Mesenchymal stem cell (in vitro differentiated cells and primary cell): ENCODE measurements around the gene PDS5A.

ENCODE experiments used
- DNase-seq: peaks from one replicate; pipeline ENCODE4 v3.0.0-alpha.2; 2013
- H2AFZ ChIP-seq: one replicate; pipeline ENCODE4 v1.6.1; 2013; ENCODE audit warnings: low read depth, mild to moderate bottlenecking, control low read depth, inconsistent platforms, low read length, moderate library complexity
- H2AK5ac ChIP-seq: 2 replicates; pipeline ENCODE4 v1.6.1; 2013; ENCODE audit warnings: low read length, moderate library complexity, mild to moderate bottlenecking, inconsistent platforms; ENCODE audit not compliant: severe bottlenecking
- H2BK120ac ChIP-seq: one replicate; pipeline ENCODE4 v1.6.1; 2013; ENCODE audit warnings: low read depth, mild to moderate bottlenecking, inconsistent platforms, low read length, moderate library complexity
- H2BK12ac ChIP-seq, 2 experiments: one replicate each; pipeline ENCODE4 v1.6.1; 2013; ENCODE audit warnings: inconsistent platforms in 2 of 2, low read length in 2 of 2, mild to moderate bottlenecking in 2 of 2, moderate library complexity in 2 of 2, control low read depth in 1 of 2
- H2BK15ac ChIP-seq: one replicate; pipeline ENCODE4 v1.6.1; 2013; ENCODE audit warnings: mild to moderate bottlenecking, low read depth, inconsistent platforms; ENCODE audit not compliant: poor library complexity, severe bottlenecking
- H2BK5ac ChIP-seq: 2 replicates; pipeline ENCODE4 v1.6.1; 2013; ENCODE audit warnings: low read depth, mild to moderate bottlenecking, low read length, control low read depth, inconsistent platforms; ENCODE audit not compliant: poor library complexity, severe bottlenecking
- H3K14ac ChIP-seq, 2 experiments: one replicate each; pipeline ENCODE4 v1.6.1; 2013; ENCODE audit warnings: inconsistent platforms in 2 of 2, low read length in 2 of 2, control low read depth in 1 of 2, mild to moderate bottlenecking in 1 of 2, moderate library complexity in 1 of 2
- H3K18ac ChIP-seq, 2 experiments: one replicate each; pipeline ENCODE4 v1.6.1; 2013; ENCODE audit warnings: inconsistent platforms in 2 of 2, low read length in 2 of 2, control low read depth in 1 of 2, low read depth in 1 of 2, mild to moderate bottlenecking in 1 of 2
- H3K23ac ChIP-seq, 2 experiments: one replicate each; pipeline ENCODE4 v1.6.1; 2013; ENCODE audit warnings: inconsistent platforms in 2 of 2, low read length in 2 of 2, mild to moderate bottlenecking in 2 of 2, moderate library complexity in 2 of 2, control low read depth in 1 of 2
- H3K27ac ChIP-seq: 2 replicates; pipeline ENCODE4 v1.5.1; 2013; ENCODE audit warnings: mild to moderate bottlenecking, moderate library complexity, low read length, control low read depth, inconsistent platforms; ENCODE audit not compliant: poor library complexity, severe bottlenecking
- H3K27me3 ChIP-seq, 2 experiments: 2 replicates each; pipeline versions ENCODE4 v1.6.1 to v1.7.0; 2013; ENCODE audit warnings: low read length in 2 of 2, mild to moderate bottlenecking in 2 of 2, moderate library complexity in 2 of 2, control low read depth in 1 of 2, inconsistent platforms in 1 of 2; ENCODE audit not compliant: control insufficient read depth in 1 of 2, insufficient read depth in 1 of 2
- H3K36me3 ChIP-seq, 2 experiments: 2 replicates each; pipeline versions ENCODE4 v1.6.1 to v1.7.0; 2013; ENCODE audit warnings: low read length in 2 of 2, control low read depth in 1 of 2, inconsistent platforms in 1 of 2, low read depth in 1 of 2, mild to moderate bottlenecking in 1 of 2; ENCODE audit not compliant: insufficient read depth in 2 of 2, control insufficient read depth in 1 of 2
- H3K4ac ChIP-seq, 2 experiments: one replicate each; pipeline ENCODE4 v1.6.1; 2013; ENCODE audit warnings: inconsistent platforms in 2 of 2, low read length in 2 of 2, mild to moderate bottlenecking in 2 of 2, moderate library complexity in 2 of 2, control low read depth in 1 of 2, low read depth in 1 of 2
- H3K4me1 ChIP-seq: 2 replicates; pipeline ENCODE4 v1.6.1; 2013; ENCODE audit warnings: low read depth, low read length, control low read depth; ENCODE audit not compliant: control insufficient read depth, insufficient read depth
- H3K4me2 ChIP-seq: 2 replicates; pipeline ENCODE4 v1.6.1; 2013; ENCODE audit warnings: low read length, mild to moderate bottlenecking, inconsistent platforms; ENCODE audit not compliant: poor library complexity, severe bottlenecking
- H3K4me3 ChIP-seq, 2 experiments: 2 replicates each; pipeline versions ENCODE4 v1.5.1 to v1.7.0; 2013; ENCODE audit warnings: low read length in 2 of 2, mild to moderate bottlenecking in 2 of 2, control low read depth in 1 of 2, low read depth in 1 of 2; ENCODE audit not compliant: insufficient read depth in 1 of 2
- H3K79me1 ChIP-seq: replicated peaks from 2 replicates; pipeline ENCODE4 v1.6.1; 2013; ENCODE audit warnings: mild to moderate bottlenecking, control low read depth, low read length, inconsistent platforms; ENCODE audit not compliant: poor library complexity, severe bottlenecking
- H3K9ac ChIP-seq: 2 replicates; pipeline ENCODE4 v1.7.0; 2013; ENCODE audit warnings: mild to moderate bottlenecking, low read length, moderate library complexity
- H3K9me3 ChIP-seq: 2 replicates; pipeline ENCODE4 v1.7.0; 2013; ENCODE audit warnings: mild to moderate bottlenecking, low read length; ENCODE audit not compliant: control insufficient read depth
- H4K8ac ChIP-seq: one replicate; pipeline ENCODE4 v1.6.1; 2013; ENCODE audit warnings: inconsistent platforms, mild to moderate bottlenecking, low read length, moderate library complexity
- H4K91ac ChIP-seq: one replicate; pipeline ENCODE4 v1.6.1; 2013; ENCODE audit warnings: mild to moderate bottlenecking, low read length, inconsistent platforms
- WGBS: methylation state at CpG from one replicate; pipeline ENCODE4 v1.1.7; 2013; ENCODE audit warnings: mixed read lengths; 5-methylcytosine and 5-hydroxymethylcytosine counted together

Gene PDS5A

GRCh38 chr4:39961311-39961877 lies 16.3 kb downstream of the PDS5A start:
- Histone ChIP-seq H2BK15ac (no peak overlapping the region), H3K9me3 (no peaks in the 10 kb centered on the region), H3K4me2 (no peak overlapping the region), H3K18ac (no peak overlapping the region), H2BK12ac (no peak overlapping the region), H3K4me3 (no peak overlapping the region), H2AK5ac (no peak overlapping the region), H3K4me1 (peaks cover 6% of the 10 kb centered on the region), H2AFZ (no peak overlapping the region), H3K23ac (no peak overlapping the region), H3K14ac (no peak overlapping the region), H2BK5ac (no peak overlapping the region), H4K8ac (no peak overlapping the region), H3K27ac (no peak overlapping the region), H3K79me1 (peaks cover 3% of the 10 kb centered on the region), H3K4ac (no peak overlapping the region), H2BK120ac (no peak overlapping the region), H4K91ac (no peak overlapping the region), H3K36me3 (peaks cover 2 to 3% of the 10 kb centered on the region in 2 experiments), H3K9ac (no peak overlapping the region), H3K27me3 (no peaks in the 10 kb centered on the region)
- WGBS, result 98% methylated on average over 12 of the region's 12 CpGs
- DNase-seq, result no peak

GRCh38 chr4:39950861-39951481 lies 26.7 kb downstream of the PDS5A start:
- Histone ChIP-seq H4K91ac (no peak overlapping the region), H3K27ac (no peak overlapping the region), H3K4me3 (no peak overlapping the region), H4K8ac (no peak overlapping the region), H3K18ac (no peak overlapping the region), H3K9me3 (no peaks in the 10 kb centered on the region), H3K79me1 (peaks cover 4% of the 10 kb centered on the region), H3K14ac (no peak overlapping the region), H2BK120ac (no peak overlapping the region), H2BK12ac (no peak overlapping the region), H2BK5ac (no peak overlapping the region), H3K36me3 (peaks cover 3 to 14% of the 10 kb centered on the region in 2 experiments), H2AK5ac (no peak overlapping the region), H2BK15ac (no peak overlapping the region), H3K4me2 (no peak overlapping the region), H2AFZ (no peak overlapping the region), H3K23ac (no peak overlapping the region), H3K4me1 (peaks cover 3% of the 10 kb centered on the region), H3K4ac (no peak overlapping the region), H3K9ac (no peak overlapping the region), H3K27me3 (no peaks in the 10 kb centered on the region)
- peak; percentile 25 for DNase-seq

- no peak overlapping the region for H3K27ac ChIP-seq
- H3K14ac ChIP-seq, result no peak overlapping the region
- H3K23ac ChIP-seq, result no peak overlapping the region
- H3K9ac ChIP-seq, result no peak overlapping the region
- no peak overlapping the region for H2BK15ac ChIP-seq
- H3K4me3 ChIP-seq, result no peak overlapping the region
- peak overlapping the region in 1 of 2 experiments; percentile 8 for H3K18ac ChIP-seq
- 83% methylated on average over 1 of the region's 2 CpGs for WGBS
- no peaks in the 10 kb centered on the region for H3K27me3 ChIP-seq
- no peak overlapping the region for H4K91ac ChIP-seq
- no peak for DNase-seq
- no peak overlapping the region for H2BK12ac ChIP-seq
- H2BK5ac ChIP-seq, result no peak overlapping the region
- no peak overlapping the region for H2BK120ac ChIP-seq
- no peak overlapping the region for H3K4ac ChIP-seq
- H2AFZ ChIP-seq, result no peak overlapping the region
- H4K8ac ChIP-seq, result no peak overlapping the region
- no peaks in the 10 kb centered on the region for H3K9me3 ChIP-seq
- H3K4me2 ChIP-seq, result no peak overlapping the region
- H3K4me1 ChIP-seq, result peaks cover 3% of the 10 kb centered on the region
- H2AK5ac ChIP-seq, result no peak overlapping the region
- peaks cover 4% of the 10 kb centered on the region for H3K79me1 ChIP-seq
- peaks cover 0 to 4% of the 10 kb centered on the region in 2 experiments for H3K36me3 ChIP-seq
These were observed 29.7 kb downstream of the PDS5A start for GRCh38 chr4:39947963-39948362.

GRCh38 chr4:39947417-39947816 lies 30.3 kb downstream of the PDS5A start:
- Histone ChIP-seq H3K4ac (no peak overlapping the region), H3K4me2 (no peak overlapping the region), H2BK12ac (no peak overlapping the region), H2BK120ac (no peak overlapping the region), H2AK5ac (no peak overlapping the region), H3K27ac (no peak overlapping the region), H3K36me3 (peaks cover 0 to 3% of the 10 kb centered on the region in 2 experiments), H2BK15ac (no peak overlapping the region), H2BK5ac (no peak overlapping the region), H2AFZ (no peak overlapping the region), H3K9ac (no peak overlapping the region), H4K8ac (no peak overlapping the region), H3K9me3 (no peaks in the 10 kb centered on the region), H3K23ac (no peak overlapping the region), H3K79me1 (peaks cover 6% of the 10 kb centered on the region), H3K4me1 (peaks cover 3% of the 10 kb centered on the region), H3K14ac (no peak overlapping the region), H3K18ac (peak overlapping the region in 1 of 2 experiments; percentile 8), H3K27me3 (no peaks in the 10 kb centered on the region), H3K4me3 (no peak overlapping the region), H4K91ac (no peak overlapping the region)
- WGBS, result 97% methylated on average over 1 of the region's 1 CpG
- DNase-seq, result peak; percentile 12
